HCT116 (cell line): ENCODE data around the gene ANKMY2. TPM values are rescaled to one million over a fixed set of nuclear protein-coding genes. Genes with fewer than 3 reads are reported as not detected.

Experiments used
- ATAC-seq: fragments of 200-7000 bp; cut with Tn5 transposase; 2 replicates; pipeline ENCODE4 v1.9.1; 2020; ENCODE audit warnings: mild to moderate bottlenecking, moderate library complexity
- BruUV-seq: library from RNA; stranded (reverse); fragments of 400-500 nt; replicated peaks from 2 replicates; lab custom pipeline; 2021; lab: Mats Ljungman, UMichigan
- CTCF ChIA-PET: fragments of 300-600 bp; sonication (Branson Sonifier 250); formaldehyde crosslinking; loops from one replicate; lab custom pipeline; 2021; ENCODE audit warnings: antibody characterized with exemption; lab: Charles Lee
- POLR2A ChIA-PET: fragments of 300-600, 350-600 bp; sonication (Branson Sonifier 250); formaldehyde crosslinking; loops from one replicate; lab custom pipeline; 2021; ENCODE audit warnings: antibody characterized with exemption; lab: Charles Lee
- RAD21 ChIA-PET, 2 experiments: fragments of 300-600 bp; sonication (Branson Sonifier 250); formaldehyde crosslinking; loops; one replicate each; lab custom pipeline; 2023; ENCODE audit warnings: low total read pairs in 2 of 2; ENCODE audit not compliant: uncharacterized antibody in 2 of 2, unreplicated experiment in 2 of 2, low non-redundant PET in 1 of 2; lab: Charles Lee
- DNase-seq: peaks from one replicate; pipeline ENCODE4 v3.0.0-alpha.2; 2010; ENCODE audit warnings: low read depth, low spot score
- H2AFZ ChIP-seq: fragments of 200-600 bp; shearing (Covaris generic), sonication (generic); 2 replicates; pipeline ENCODE4 v1.6.1; 2017; ENCODE audit warnings: low read depth, mixed run types, mixed read lengths, antibody characterized with exemption, low read length; ENCODE audit not compliant: poor library complexity, severe bottlenecking
- H3K27ac ChIP-seq: 2 replicates; pipeline ENCODE4 v1.5.1; 2012; ENCODE audit warnings: low read depth, low read length
- H3K27me3 ChIP-seq: fragments of 200-600 bp; sonication (generic); 2 replicates; pipeline ENCODE4 v1.6.1; 2016; ENCODE audit warnings: mixed run types, low read length, mixed read lengths; ENCODE audit not compliant: insufficient read depth
- H3K36me3 ChIP-seq, 2 experiments: fragments of 200-500 bp in 1 of 2; fragments of 200-600 bp in 1 of 2; sonication (Bioruptor generic) in 1 of 2; sonication (generic) in 1 of 2; 2 replicates each; pipeline versions ENCODE4 v1.5.1 to v1.6.1; 2014 to 2016; ENCODE audit warnings: low read length in 2 of 2, inconsistent platforms in 1 of 2, mixed read lengths in 1 of 2, mixed run types in 1 of 2; ENCODE audit not compliant: insufficient read depth in 2 of 2, control insufficient read depth in 1 of 2
- H3K4me1 ChIP-seq, 2 experiments: fragments of 200-600 bp in 1 of 2; sonication (generic) in 1 of 2; 2 replicates each; pipeline versions ENCODE4 v1.5.1 to v1.6.1; 2012 to 2017; ENCODE audit warnings: low read length in 2 of 2, inconsistent platforms in 1 of 2, mild to moderate bottlenecking in 1 of 2, mixed read lengths in 1 of 2, mixed run types in 1 of 2, moderate library complexity in 1 of 2; ENCODE audit not compliant: insufficient read depth in 2 of 2, control insufficient read depth in 1 of 2
- H3K4me2 ChIP-seq: fragments of 200-600 bp; sonication (generic); 2 replicates; pipeline ENCODE4 v1.6.1; 2017; ENCODE audit warnings: mixed run types, low read length, mixed read lengths
- H3K4me3 ChIP-seq, 2 experiments: fragments of 200-600 bp in 1 of 2; sonication (generic) in 1 of 2; replicated peaks in 1 of 2; 2 replicates each; pipeline ENCODE4 v1.5.1; 2011 to 2016; ENCODE audit warnings: low read length in 2 of 2, control low read depth in 1 of 2, low read depth in 1 of 2, mild to moderate bottlenecking in 1 of 2, mixed read lengths in 1 of 2, mixed run types in 1 of 2
- H3K79me2 ChIP-seq: fragments of 200-600 bp; sonication (generic); 2 replicates; pipeline ENCODE4 v1.6.1; 2017; ENCODE audit warnings: mild to moderate bottlenecking, mixed run types, low read length, moderate library complexity, mixed read lengths; ENCODE audit not compliant: insufficient read depth
- H3K9ac ChIP-seq: fragments of 200-600 bp; sonication (generic); 2 replicates; pipeline ENCODE4 v1.6.1; 2016; ENCODE audit warnings: low read length, mixed read lengths
- H3K9me2 ChIP-seq: fragments of 200-600 bp; sonication (generic), shearing (Covaris generic); 2 replicates; pipeline ENCODE4 v1.6.1; 2017; ENCODE audit warnings: mixed run types, mild to moderate bottlenecking, moderate library complexity; ENCODE audit not compliant: insufficient read depth
- H3K9me3 ChIP-seq, 2 experiments: fragments of 200-500 bp in 1 of 2; fragments of 200-600 bp in 1 of 2; sonication (Bioruptor generic) in 1 of 2; sonication (generic) in 1 of 2; 2 replicates each; pipeline ENCODE4 v1.6.1; 2014 to 2017; ENCODE audit warnings: low read length in 2 of 2, mixed read lengths in 2 of 2, inconsistent platforms in 1 of 2, low read depth in 1 of 2, mild to moderate bottlenecking in 1 of 2, mixed run types in 1 of 2, moderate library complexity in 1 of 2; ENCODE audit not compliant: control insufficient read depth in 1 of 2, insufficient read depth in 1 of 2
- H4K20me1 ChIP-seq: fragments of 200-600 bp; sonication (generic), shearing (Covaris generic); 2 replicates; pipeline ENCODE4 v1.6.1; 2017; ENCODE audit warnings: mixed run types, mild to moderate bottlenecking, moderate library complexity; ENCODE audit not compliant: insufficient read depth
- CBX3 ChIP-seq: IDR thresholded peaks from 2 replicates; pipeline ENCODE4 v1.6.1; 2012; ENCODE audit warnings: low read depth
- RAD21 ChIP-seq: IDR thresholded peaks from 2 replicates; pipeline ENCODE4 v1.6.1; 2012; ENCODE audit warnings: low read depth, mild to moderate bottlenecking
- SIN3A ChIP-seq: IDR thresholded peaks from 2 replicates; pipeline ENCODE4 v1.6.1; 2012; ENCODE audit warnings: low read depth
- SP1 ChIP-seq: IDR thresholded peaks from 2 replicates; pipeline ENCODE4 v1.6.1; 2012; ENCODE audit warnings: low read depth
- intact Hi-C: fragments of 100-400 bp; cut with micrococcal nuclease; formaldehyde crosslinking; loops from 2 replicates; pipeline ENCODE4 v1.10.0; 2022
- total RNA-seq: library from RNA; stranded (reverse); gene quantifications from one replicate; pipeline ENCODE4 v1.2.1, GENCODE V29; 2021; ENCODE audit not compliant: unreplicated experiment

The ANKMY2 gene
- total RNA-seq, 1 experiment from 2014 or later: 24.9 TPM

- ChIA-PET CTCF (no interaction called here), RAD21 (no interaction called here)
- peaks cover 91% of the 10 kb centered on the region for H3K79me2 ChIP-seq
These were observed 4.7 kb upstream of the ANKMY2 start for GRCh38 chr7:16650266-16650665.

GRCh38 chr7:16649196-16649595 lies 3.6 kb upstream of the ANKMY2 start:
- no peak for ATAC-seq
- Histone ChIP-seq H3K9me3 (no peaks in the 10 kb centered on the region), H3K4me2 (no peak overlapping the region), H3K36me3 (0 out of 4 replicates have a peak, but pooled peaks cover 0 to 5% of the 10 kb centered on the region in 2 experiments), H3K79me2 (peaks cover 90% of the 10 kb centered on the region), H3K9me2 (no peaks in the 10 kb centered on the region), H2AFZ (no peak overlapping the region), H3K27ac (no peak overlapping the region), H3K4me1 (peaks cover 30% of the 10 kb centered on the region in 2 experiments; a peak in 3 of 4 replicates), H3K4me3 (no peak overlapping the region), H3K9ac (no peak overlapping the region), H4K20me1 (peaks cover 6% of the 10 kb centered on the region; the same call in 1 of the 2 replicates), H3K27me3 (no peaks in the 10 kb centered on the region)
- RAD21 ChIA-PET: no interaction called here
- BruUV-seq: no TSS peak
- TF ChIP-seq SP1 (no peak), SIN3A (no peak), RAD21 (no peak)
- no peak for DNase-seq
- CTCF ChIA-PET: no interaction called here
- intact Hi-C loops: loop anchor here (5.0 kb wide), 1 partner anchor 103 kb away; the partner anchor contains the start of gene TSPAN13
- POLR2A ChIA-PET: no interaction called here

More at GRCh38 chr7:16650266-16650665, 4.7 kb upstream of the ANKMY2 start:
- no peaks in the 10 kb centered on the region for H3K9me2 ChIP-seq
- intact Hi-C loops: no loop called here
- no peak overlapping the region for H3K9ac ChIP-seq
- H2AFZ ChIP-seq: no peak overlapping the region
- no peak overlapping the region for H3K4me3 ChIP-seq
- peaks cover 27 to 29% of the 10 kb centered on the region in 2 experiments; a peak in 3 of 4 replicates for H3K4me1 ChIP-seq
- DNase-seq (no peak), ATAC-seq (no peak)
- POLR2A ChIA-PET: no interaction called here
- no peak for TF ChIP-seq CBX3
- no peaks in the 10 kb centered on the region for H3K27me3 ChIP-seq
- no peak overlapping the region for H3K4me2 ChIP-seq
- H3K36me3 ChIP-seq: 0 out of 4 replicates have a peak, but pooled peaks cover 0 to 4% of the 10 kb centered on the region in 2 experiments
- no peaks in the 10 kb centered on the region for H3K9me3 ChIP-seq
- no peak overlapping the region for H3K27ac ChIP-seq
- BruUV-seq: no TSS peak
- peaks cover 6% of the 10 kb centered on the region; the same call in 1 of the 2 replicates for H4K20me1 ChIP-seq
